ENCODE results near the gene KMT2A.
"Not testable (repeated sequence)": the region's sequence is repeated elsewhere in the genome, so short reads cannot be mapped to it uniquely, and the experiment has no call there.

The KMT2A gene

DNA sequence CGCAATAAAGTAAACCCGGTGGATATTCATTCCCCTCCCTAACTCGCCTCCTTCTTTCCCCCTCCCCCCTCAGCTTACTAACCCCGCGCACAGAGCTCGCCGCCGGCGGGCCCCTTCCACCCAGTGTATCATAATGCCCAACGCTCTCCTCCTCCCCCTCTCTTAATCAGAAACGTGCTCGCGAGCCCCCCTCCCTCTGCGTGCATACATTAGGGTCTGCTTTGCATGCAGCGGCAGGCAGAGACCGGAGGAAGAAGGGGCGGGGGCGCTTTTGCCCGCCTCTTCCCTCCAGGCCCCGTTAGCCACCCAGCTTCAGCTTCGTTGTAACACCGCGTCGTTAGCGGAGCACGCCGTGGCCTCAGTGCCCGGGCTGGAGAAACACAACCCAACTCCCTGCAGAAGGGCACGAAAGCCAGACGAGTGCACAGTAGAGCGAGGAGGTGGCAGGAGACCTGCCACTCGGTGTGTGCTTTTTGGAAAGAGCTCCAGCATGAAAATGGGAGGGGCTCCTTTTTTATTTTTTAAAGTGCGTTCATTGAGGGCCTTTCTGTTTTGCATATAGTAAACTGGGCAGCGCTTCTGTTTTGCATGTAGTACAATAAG, 901 bp upstream of the KMT2A start:
- DNase-seq = peak; percentile 84

DNA sequence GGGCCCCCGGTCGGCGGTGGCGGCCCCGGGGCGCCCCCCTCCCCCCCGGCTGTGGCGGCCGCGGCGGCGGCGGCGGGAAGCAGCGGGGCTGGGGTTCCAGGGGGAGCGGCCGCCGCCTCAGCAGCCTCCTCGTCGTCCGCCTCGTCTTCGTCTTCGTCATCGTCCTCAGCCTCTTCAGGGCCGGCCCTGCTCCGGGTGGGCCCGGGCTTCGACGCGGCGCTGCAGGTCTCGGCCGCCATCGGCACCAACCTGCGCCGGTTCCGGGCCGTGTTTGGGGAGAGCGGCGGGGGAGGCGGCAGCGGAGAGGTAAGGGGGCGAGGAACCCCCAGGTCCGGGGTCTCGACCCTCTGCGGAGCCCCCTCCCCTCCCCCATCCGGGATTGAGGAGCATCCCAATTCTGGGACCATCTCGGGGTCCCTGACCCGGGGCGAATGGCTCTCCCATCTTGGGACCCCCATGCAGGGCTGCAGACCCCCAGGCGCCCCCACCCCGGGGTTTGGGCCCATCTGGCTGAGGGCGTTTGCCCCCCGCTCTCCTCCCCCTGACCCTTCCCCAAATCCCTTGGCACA, 431 bp downstream of the KMT2A start:
- DNase-seq = peak; percentile 40

DNA sequence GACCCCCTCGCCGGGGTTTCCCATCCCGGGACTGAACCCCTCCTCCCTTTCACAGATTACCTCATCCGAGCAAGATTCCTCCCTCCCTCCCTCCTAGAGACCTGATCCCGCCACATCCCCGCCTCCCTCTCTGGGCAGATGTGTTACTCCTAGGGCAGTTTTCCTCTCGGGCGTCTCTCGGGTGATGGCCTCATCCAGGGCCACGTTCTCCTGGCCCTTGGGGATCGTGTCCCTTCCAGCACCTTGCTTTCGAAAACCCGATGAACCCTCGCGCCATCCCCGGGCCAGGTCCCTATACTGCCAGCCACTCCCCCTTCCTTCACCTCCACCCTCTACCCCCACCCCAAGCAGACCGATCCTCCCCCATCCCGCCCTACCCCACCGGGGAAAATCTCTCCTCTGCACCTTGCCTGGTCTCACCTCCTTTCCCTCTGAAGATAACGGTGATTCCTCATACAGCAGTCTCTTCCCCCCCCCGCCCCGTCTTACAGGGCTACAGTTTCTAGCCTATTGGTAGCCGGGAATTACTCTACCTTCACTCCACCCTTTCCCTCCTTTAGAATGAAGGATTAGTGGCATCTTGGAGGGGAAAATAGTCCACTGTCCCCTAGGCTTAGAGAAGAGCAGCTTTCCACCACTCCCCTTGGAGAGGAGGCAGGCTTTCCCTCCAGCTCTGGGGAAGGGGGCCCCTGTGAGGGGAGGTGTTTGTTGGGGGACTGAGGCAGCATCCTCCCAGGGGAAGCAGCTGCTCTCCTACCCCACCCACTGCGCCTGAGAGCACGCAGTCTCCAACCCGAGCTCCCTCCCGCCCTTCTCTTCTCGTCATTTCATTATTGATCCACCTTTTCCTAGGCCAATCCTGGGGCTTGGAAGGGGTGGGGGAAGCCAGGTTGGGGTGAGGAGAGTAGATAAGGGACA, 1.2 kb downstream of the KMT2A start:
- peak; percentile 52 for DNase-seq

DNA sequence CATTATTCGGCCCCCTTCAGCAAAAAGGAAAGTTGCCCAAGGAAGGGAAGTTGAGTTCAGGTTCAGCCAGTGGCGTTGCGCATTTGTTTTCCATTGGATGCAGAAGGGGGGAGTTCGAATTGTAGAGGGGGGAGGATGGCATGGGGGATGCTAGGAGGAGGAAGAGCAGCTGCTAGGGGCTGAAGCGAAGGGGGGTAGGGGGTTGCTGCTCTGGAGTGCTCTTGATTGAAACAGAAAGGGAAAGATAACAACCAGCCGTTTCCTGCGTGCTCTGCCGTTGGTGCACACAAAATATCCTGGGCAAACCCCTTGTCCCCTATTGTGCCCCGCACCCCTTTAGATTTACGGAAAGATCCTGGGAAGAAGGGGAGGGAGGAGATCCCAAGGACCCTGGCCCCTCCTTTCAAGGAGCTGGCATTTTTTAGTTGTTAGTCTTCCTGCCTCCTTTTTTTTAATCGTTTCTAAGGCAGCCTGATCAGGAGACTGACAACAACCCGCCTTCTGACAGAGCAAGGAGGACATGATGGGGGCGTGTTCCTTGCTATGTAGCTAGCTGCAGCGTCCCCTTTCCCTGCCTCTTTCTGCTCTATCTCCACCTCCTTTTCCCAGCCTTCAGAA, 2.1 kb downstream of the KMT2A start:
- peak; percentile 50 for DNase-seq

DNA sequence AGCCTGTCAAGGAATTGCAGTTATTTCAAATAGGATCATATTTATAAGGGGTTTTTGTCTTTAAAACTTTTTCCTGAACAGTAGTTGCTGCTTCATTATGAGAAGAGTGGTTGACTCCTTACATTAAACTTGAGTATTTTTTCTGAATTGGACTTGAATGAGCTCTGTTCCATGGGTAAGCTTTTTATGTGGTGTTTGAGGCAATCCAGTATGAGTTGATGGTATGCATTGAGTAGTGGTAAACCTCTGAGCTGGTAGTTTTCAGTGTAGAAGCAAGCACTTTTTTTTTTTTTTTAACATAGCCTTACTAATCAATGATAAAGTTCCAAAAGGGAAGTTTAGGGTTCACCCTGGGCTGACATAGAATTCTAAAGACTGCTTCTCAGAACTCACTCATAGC, 3.4 kb downstream of the KMT2A start:
- no peak for DNase-seq

DNA sequence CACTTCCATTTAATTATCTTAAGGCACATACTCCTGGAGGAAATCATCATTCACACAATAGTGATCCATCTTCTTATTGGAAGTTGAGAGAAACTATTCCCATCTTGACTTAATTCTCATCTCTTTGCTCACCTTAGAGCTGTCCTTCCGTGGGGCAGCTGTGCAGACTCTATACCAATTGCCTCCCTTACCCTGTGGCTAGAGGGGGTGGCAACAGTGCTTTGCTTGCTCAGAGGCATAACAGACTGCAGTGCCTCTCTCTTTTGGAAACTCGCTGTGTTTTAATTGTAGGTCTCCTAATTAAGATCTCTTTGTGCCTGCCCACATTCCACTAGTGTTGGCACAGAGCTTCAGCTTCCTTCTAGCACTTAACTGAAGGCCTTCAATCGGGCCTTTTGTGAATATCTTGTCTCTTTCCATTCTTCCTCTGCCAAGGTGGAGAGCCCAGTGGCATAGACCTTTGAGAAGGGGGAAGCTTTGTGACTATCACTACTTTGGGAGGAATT, 5.5 kb downstream of the KMT2A start:
- no peak for DNase-seq

DNA sequence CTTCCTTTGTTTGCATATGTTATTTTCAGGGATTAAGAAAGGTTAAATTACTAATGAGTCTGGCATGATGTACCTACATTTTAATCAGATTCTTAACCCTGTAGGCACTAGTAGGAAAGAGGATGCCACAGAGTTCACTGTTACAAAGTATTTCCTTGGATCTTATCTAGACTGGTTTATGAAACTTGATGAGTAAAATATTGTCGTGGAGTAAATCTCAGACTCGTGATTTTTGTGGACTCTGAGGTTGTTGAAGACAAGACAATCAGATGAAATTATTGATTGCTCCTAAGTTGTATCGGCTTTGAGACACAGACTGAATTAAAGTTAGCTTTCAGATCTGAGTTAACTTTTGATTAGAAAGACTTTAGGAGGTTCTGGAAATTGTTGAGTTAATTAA, 6.0 kb downstream of the KMT2A start:
- DNase-seq = no peak

DNA sequence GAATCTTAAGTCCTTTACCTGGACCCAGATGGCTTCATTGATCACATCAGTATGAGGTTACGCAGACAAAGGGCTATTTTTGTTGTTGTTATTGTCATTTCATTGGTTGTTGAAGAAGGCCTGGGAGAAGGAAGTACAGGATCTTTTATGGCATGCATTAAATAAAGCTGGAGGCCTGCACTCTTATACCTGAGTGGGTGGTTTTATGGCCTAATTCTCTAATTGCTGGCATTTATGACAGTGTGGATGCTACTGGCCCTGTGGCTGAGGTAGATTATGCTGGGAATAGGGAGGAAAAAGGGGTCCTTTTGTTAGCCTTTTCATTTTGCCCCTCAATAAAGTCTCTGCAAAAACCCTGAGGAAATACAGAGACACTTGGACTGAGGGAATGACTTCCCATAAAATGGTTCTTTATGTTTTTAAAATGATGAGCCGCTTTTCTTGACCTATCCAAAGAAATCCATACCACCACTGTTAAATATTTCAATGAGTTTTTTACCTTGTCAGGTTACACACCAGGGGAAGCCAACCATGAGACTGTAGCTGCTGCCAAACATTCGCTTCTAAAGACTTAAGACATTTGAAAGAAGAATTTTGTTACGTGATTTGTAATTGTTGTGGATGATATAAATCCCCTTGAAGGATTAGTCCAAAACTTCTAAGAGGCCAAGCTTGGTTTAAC, 6.8 kb downstream of the KMT2A start:
- DNase-seq = no peak

DNA sequence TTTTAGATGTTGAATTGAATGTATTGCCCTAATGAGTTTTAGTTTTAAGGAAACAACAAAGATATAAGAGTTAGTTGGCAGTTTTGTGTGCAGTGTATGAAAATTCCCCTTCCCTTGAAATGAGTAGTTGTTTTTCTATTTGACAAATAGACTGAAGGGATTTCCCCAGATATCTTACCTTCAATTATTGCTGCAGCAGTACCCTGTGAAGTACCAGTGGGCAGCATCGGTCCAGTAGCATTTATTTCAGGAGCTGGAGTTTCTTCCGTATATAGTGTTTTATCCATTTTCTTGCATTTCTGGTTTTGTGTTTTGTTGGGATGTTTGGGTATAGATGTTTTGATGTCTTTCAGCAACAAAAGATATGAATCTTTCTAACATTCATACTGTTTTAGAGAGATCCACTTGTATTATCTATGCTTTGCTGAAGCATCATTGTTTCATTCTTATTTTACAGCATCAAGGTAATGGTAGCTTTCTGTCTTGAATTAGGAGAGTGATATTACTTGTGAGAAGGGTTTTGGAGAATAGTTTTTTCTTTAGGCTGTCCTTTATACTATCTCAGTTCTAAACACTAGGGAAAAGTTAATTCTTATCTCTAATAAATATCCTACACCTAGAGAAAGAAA, 7.4 kb downstream of the KMT2A start:
- DNase-seq = no peak

DNA sequence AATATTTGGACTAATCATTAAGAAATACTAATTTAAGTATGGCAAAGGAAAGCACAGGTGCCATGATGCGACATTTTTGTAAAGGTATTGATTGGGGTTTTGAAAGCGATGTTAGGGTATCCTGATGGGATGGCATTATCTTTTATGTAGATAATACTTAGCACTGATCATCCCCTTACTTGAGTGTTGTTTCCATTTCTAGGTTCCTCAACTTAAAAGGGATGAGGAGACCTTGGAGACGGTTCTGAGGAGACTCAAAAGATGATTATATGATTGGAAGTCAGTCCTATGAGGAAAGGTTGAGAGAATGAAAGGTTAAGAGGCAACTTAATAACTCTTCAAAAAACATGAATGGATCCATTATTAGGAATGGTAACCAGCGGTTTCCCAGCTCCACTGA, 11.1 kb downstream of the KMT2A start:
- no peak for DNase-seq

DNA sequence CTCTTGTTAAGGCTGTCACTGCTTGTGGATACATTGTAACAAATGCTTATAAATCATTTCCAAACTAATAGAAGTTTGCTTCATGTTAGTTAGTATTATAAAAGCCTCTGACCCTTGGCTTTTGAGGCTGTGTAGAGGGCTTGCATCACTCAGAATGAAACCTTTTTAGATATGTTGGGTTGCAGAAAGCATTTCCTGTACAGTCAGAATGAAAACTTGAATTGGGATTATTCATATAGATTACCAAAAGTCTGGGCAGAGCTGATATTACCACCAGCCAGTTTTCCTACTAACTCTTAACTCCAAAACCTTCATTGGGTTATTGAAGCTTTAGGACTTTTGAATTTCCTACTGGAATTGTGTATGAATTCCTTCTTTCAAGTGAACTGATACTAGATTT, 12.0 kb downstream of the KMT2A start:
- DNase-seq = no peak

DNA sequence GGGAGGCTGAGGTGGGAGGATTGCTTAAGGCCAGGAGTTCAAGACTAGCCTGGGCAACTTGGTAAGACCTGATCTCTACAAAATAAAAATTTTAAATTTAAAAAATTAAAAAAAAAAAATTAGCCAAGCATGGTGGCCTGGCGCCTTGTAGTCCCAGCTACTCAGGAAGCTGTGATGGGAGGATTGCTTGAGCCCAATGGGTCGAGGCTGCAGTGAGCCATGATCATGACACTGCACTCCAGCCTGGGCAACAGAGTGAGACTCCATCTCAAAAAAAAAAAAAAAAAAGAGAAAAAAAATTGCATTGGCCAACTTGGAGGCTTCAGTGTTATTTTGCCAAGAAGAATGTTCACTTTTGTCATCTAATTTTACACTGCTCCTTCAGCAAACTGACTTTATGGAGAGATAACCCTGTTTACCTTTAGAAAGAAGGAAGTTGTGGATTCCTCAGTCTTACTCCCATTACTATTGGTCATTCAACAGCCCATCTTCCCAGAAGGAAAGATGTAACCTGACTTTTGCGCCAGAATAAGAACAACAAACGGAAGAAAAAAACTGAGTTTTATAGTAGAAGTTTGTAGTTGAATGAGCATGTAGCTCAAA, 13.1 kb downstream of the KMT2A start:
- DNase-seq = no peak

DNA sequence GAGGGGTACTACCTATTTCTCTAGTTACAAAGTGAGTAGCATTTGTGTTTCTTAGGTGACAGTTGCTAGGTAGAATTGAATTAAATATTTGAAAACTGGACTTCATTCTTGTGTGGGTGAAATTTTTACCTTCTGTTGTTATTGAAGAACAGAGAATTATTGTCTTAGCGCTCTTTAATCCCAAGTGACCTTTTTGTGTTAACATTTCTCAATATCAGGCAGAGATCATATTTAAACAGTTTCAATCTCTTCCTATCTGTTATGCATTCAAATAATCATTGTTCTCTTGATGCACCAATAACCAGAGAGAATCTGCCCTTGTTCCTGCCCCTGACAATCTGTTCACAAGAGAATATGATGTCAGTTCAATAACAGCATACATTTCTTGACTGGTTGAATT, 14.2 kb downstream of the KMT2A start:
- DNase-seq = no peak

DNA sequence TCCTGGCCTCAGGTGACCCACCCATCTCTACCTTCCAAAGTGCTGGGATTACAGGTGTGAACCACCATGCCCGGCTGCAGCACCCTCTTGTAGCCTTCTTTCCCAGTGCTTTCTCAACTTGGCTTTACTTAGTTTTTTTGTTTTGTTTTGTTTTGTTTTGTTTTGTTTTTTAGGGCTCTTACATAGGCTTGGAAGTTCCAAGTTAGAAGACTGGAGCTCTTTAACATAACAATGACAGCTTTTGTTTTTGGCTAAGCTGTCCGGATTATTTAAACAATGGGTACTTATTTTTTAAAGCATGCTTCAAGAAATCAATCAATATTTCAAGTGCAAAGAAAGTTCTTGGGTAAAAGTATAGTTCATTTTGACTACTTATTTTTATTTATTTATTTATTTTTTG, 25.9 kb downstream of the KMT2A start:
- DNase-seq = no peak

DNA sequence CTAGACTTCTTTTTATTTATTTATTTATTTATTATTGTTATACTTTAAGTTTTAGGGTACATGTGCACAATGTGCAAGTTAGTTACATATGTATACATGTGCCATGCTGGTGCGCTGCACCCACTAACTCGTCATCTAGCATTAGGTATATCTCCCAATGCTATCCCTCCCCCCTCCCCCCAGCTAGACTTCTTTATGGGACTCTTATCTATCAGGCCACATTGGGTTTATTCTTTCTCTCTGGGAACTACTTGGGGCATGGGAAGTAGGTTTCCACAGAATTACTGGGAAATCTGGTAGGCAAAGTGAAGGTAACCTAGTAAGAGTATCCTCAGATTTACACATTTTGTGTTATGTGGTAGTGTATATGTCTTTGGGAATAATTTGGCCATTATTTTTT, 32.7 kb downstream of the KMT2A start:
- DNase-seq = not testable (repeated sequence)

DNA sequence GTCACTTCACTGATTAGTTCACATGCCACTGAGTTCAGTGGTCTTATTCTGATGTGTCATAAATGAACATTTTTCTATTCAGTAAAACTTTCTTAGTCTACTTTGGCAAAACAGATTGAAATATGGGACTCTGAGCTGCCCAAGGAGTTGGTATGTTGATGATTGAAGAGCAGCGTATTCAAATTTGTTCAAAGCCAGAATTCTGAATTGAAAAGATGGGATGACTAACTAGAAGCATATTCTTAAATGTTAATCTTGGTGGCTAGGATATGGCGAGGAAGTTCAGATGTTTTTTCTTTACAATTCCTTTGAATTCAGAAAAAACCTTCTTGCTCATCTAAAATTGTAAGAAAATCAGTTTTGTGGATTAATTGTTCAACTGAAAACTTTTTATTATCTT, 34.7 kb downstream of the KMT2A start:
- no peak for DNase-seq

DNA sequence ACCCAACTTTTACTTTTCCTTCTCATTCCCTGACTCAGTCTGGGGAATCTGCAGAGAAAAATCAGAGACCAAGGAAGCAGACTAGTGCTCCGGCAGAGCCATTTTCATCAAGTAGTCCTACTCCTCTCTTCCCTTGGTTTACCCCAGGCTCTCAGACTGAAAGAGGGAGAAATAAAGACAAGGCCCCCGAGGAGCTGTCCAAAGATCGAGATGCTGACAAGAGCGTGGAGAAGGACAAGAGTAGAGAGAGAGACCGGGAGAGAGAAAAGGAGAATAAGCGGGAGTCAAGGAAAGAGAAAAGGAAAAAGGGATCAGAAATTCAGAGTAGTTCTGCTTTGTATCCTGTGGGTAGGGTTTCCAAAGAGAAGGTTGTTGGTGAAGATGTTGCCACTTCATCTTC, 37.2 kb downstream of the KMT2A start:
- no peak for DNase-seq

DNA sequence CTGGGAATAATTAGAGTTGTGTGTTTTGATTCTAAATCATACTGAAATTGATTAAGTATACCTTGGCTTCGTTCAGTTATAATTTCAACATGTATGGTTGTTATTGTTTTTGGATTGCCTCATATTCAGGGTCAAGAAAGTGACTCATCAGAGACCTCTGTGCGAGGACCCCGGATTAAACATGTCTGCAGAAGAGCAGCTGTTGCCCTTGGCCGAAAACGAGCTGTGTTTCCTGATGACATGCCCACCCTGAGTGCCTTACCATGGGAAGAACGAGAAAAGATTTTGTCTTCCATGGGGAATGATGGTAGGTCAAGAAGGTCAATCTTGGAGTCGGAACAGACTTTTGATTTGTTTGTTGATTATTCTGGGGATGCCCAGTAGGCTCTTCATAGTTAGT, 40.4 kb downstream of the KMT2A start:
- no peak for DNase-seq

DNA sequence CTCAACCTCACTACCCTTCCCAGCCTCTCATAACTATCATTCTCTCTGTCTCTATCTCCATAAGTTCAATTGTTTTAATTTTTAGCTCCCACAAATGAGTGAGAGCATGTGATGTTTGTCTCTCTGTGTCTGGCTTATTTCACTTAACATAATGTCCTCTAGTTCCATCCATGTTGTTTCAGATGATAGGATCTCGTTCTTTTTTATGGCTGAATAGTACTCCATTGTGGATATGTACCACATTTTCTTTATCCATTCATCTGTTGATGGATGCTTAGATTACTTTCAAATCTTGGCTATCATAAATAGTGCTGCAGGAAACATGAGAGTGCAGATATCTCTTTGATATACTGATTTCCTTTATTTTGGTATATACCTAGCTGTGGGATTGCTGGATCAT, 44.9 kb downstream of the KMT2A start:
- not testable (repeated sequence) for DNase-seq

DNA sequence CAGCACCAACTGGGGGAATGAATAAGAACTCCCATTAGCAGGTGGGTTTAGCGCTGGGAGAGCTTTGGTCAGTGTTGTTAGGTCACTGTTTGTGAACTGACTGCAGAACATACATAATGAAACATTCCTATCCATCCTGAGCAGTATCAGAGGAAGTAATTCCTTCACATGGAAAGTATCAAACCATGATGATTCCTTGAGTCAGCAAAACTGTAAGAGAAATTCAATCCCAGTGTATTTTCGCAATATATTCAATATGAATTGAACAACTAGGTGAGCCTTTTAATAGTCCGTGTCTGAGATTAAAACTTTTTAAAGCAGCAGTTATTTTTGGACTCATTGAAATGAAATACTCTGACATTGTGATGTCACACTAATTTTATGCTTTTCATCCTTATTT, 48.1 kb downstream of the KMT2A start:
- no peak for DNase-seq

DNA sequence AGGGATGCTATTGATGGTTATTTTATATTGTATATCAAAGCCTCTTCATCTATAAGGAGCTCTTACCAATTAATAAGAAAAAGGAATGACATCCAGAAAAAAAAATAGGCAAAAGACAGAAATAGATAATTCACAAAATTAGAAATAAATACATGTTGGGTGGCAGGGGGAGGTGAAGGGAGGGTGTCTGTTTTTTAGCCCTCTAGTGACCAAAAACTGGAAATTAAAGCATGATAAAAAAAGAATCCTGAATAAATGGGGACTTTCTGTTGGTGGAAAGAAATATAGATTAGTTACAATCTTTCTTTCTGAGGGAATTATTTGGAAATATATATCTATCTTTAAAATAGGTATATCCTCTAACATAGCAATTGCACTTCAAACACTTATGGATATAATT, 49.0 kb downstream of the KMT2A start:
- no peak for DNase-seq

DNA sequence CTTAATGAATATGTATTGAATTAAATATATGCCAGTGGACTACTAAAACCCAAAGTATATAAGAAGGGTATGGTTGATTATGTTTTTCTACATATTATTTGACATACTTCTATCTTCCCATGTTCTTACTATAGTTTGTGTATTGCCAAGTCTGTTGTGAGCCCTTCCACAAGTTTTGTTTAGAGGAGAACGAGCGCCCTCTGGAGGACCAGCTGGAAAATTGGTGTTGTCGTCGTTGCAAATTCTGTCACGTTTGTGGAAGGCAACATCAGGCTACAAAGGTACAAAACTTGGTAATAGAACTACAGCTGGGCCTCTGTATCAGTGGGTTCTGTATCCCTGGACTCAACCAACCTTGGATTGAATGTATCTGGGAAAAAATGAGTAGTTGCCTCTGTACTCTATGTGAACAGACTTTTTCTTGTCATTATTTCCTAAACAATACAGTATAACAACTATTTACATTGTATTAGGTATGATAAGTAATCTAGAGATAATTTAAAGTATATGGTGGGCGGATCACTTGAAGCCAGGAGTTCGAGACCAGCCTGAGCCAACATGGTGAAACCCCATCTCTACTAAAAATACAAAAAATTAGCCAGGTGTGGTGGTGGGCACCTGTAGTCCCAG, 52.3 kb downstream of the KMT2A start:
- DNase-seq = peak; percentile 74

All from RPMI8226 (cell line).